B cell (primary cell): ENCODE measurements around the gene PTTG2.

Source experiments
- EZH2 ChIP-seq: IDR thresholded peaks from 2 replicates; pipeline ENCODE4 v1.6.1; 2012; ENCODE audit warnings: borderline replicate concordance, low read depth, mild to moderate bottlenecking, moderate library complexity, low read length; ENCODE audit not compliant: insufficient read depth, poor library complexity, severe bottlenecking
- TF ChIP-seq, protein P1 (sequence below): fragments of 200-600 bp; IDR thresholded peaks from one replicate; pipeline ENCODE4 v1.8.0; 2022; ENCODE audit warnings: antibody characterized with exemption, mild to moderate bottlenecking

DNA sequence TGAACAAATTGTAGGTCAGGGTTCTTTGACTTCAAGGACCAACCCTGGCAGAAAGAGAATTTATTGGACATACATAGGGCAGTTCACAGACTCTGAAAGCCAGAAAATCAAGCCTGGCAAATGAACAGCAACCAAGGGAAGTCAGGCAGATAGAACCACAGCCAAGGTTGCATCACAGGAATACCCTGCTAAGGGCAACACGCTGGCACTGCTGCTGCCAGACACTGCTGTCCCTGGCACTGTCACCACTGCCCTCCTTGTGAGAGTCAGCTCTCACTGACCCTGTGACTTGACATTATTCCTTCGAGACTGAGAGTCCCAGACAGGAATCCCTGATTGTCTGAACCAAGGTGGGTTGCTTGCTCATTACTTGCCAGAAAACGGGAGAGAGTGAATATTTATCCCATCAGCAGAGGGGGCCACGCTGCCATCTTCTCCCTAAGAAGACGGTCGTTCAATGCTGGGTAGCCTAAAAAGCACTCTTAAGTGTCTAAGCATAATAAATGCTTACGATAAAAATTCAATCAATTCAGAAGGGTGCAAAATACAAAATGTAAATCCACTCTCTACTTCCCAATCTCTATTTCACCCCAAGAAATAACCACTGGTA is 23.2 kb upstream of the PTTG2 start:
- TF ChIP-seq, protein P1, sequence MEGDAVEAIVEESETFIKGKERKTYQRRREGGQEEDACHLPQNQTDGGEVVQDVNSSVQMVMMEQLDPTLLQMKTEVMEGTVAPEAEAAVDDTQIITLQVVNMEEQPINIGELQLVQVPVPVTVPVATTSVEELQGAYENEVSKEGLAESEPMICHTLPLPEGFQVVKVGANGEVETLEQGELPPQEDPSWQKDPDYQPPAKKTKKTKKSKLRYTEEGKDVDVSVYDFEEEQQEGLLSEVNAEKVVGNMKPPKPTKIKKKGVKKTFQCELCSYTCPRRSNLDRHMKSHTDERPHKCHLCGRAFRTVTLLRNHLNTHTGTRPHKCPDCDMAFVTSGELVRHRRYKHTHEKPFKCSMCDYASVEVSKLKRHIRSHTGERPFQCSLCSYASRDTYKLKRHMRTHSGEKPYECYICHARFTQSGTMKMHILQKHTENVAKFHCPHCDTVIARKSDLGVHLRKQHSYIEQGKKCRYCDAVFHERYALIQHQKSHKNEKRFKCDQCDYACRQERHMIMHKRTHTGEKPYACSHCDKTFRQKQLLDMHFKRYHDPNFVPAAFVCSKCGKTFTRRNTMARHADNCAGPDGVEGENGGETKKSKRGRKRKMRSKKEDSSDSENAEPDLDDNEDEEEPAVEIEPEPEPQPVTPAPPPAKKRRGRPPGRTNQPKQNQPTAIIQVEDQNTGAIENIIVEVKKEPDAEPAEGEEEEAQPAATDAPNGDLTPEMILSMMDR: no peak
- no peak for TF ChIP-seq EZH2
